Gastrocnemius medialis (tissue), 4 donors: ENCODE measurements around the gene ZNF491.

Source experiments
- CTCF ChIP-seq, 5 experiments: fragments of 450-650 bp in 3 of 5; fragments of 200-600 bp in 2 of 5; sonication (generic) in 2 of 5; IDR thresholded peaks in 4 of 5; conservative IDR thresholded peaks in 1 of 5; 1 replicate in 4 of 5; 2 replicates in 1 of 5; pipeline ENCODE4 v1.5.1; 2016 to 2019; ENCODE audit warnings: antibody characterized with exemption in 5 of 5, mild to moderate bottlenecking in 3 of 5, moderate library complexity in 3 of 5
- POLR2A ChIP-seq, 2 donors: fragments of 450-650 bp; IDR thresholded peaks; one replicate each; pipeline ENCODE4 v1.6.1; 2017; ENCODE audit warnings: antibody characterized with exemption in 2 of 2, mild to moderate bottlenecking in 2 of 2, moderate library complexity in 2 of 2

- TF ChIP-seq CTCF (IDR thresholded peaks at IDR 0.05 in 4 of 5, conservative IDR thresholded peaks at IDR 0.05 in 1 of 5), result no peak
- no peak for TF ChIP-seq POLR2A (IDR thresholded peaks at IDR 0.05)
These were observed 45.4 kb downstream of the ZNF491 start for GRCh38 chr19:11843722-11844121.
